ENCODE data around the gene CNTN4. TPM values are rescaled to one million over a fixed set of nuclear protein-coding genes. Genes with fewer than 3 reads are reported as not detected.

The CNTN4 gene
- total and polyA plus RNA-seq, 2 of the 8 experiments (the other 6 are each of a cell fraction or from before 2014, with no cell fraction given): 0.41 to 2.2 TPM

- no peaks in the 10 kb centered on the region for H3K23me2 ChIP-seq (ENCODE audit: low read depth, low read length)
- H4K5ac ChIP-seq (ENCODE audit: insufficient read length, low read depth, low read length): no peak overlapping the region
- no peak for FAIRE-seq
- no peaks in the 10 kb centered on the region for H3K27me3 ChIP-seq (replicated peaks in 1 of 4; ENCODE audit: control insufficient read depth in 3 of 4, extremely low read depth in 1 of 4, insufficient read depth in 3 of 4, low read length in 3 of 4)
- no peak overlapping the region for H2BK5ac ChIP-seq (ENCODE audit: low read depth, low read length)
- H4K8ac ChIP-seq (ENCODE audit: extremely low read depth, insufficient read depth, low read length): no peak overlapping the region
- H3K79me1 ChIP-seq (ENCODE audit: low read depth, low read length): no peaks in the 10 kb centered on the region
- no peak overlapping the region for H2BK120ac ChIP-seq (replicated peaks; ENCODE audit: low read depth, low read length)
- no peak overlapping the region for H3K18ac ChIP-seq (ENCODE audit: extremely low read depth, low read length)
- H3K27ac ChIP-seq (ENCODE audit: low read depth, low read length): no peak overlapping the region
- no peak overlapping the region for H2AFZ ChIP-seq (ENCODE audit: low read length)
- H3K9me3 ChIP-seq (ENCODE audit: insufficient read depth in 2 of 2, low read depth in 1 of 2, low read length in 1 of 2): no peaks in the 10 kb centered on the region
- no peak overlapping the region for H2BK15ac ChIP-seq (ENCODE audit: low read length)
- POLR2A ChIA-PET (ENCODE audit: partially characterized antibody): interaction anchor here (0.6 kb wide), 1 partner anchor 1167 kb away, joined by 4 read pairs; no protein-coding TSS in a partner anchor
- H4K20me1 ChIP-seq (replicated peaks in 1 of 2; ENCODE audit: control insufficient read depth in 1 of 2, insufficient read depth in 2 of 2, low read length in 2 of 2): no peaks in the 10 kb centered on the region
- no peaks in the 10 kb centered on the region for H3K79me2 ChIP-seq (ENCODE audit: control insufficient read depth in 1 of 2, insufficient read depth in 2 of 2, low read length in 2 of 2)
- no peak overlapping the region for H3K4me3 ChIP-seq (ENCODE audit: extremely low read depth in 1 of 4, insufficient read depth in 2 of 4, low read depth in 3 of 4, low read length in 4 of 4)
- H3K14ac ChIP-seq (ENCODE audit: insufficient read length): no peak overlapping the region
- no peak overlapping the region for H2BK12ac ChIP-seq (ENCODE audit: low read depth, low read length)
- DNase-seq (ENCODE audit: low read depth in 1 of 2, low spot score in 2 of 2): no peak
- H3K4ac ChIP-seq (replicated peaks; ENCODE audit: insufficient read length, low read depth, low read length): no peak overlapping the region
- H3K4me2 ChIP-seq (ENCODE audit: insufficient read depth in 1 of 2, low read depth in 2 of 2, low read length in 2 of 2): no peak overlapping the region
- no peak for TF ChIP-seq RAD21 (IDR thresholded peaks at IDR 0.05 in 1 of 2, conservative IDR thresholded peaks at IDR 0.05 in 1 of 2; ENCODE audit: low read depth in 2 of 2, low read length in 2 of 2)
- TF ChIP-seq CHD1 (IDR thresholded peaks at IDR 0.05; ENCODE audit: low read depth, low read length): no peak
- TF ChIP-seq TAF1 (IDR thresholded peaks at IDR 0.05; ENCODE audit: low read depth, low read length): no peak
- no peak for TF ChIP-seq USF2 (IDR thresholded peaks at IDR 0.05; ENCODE audit: low read length)
- no peak for TF ChIP-seq CEBPB (IDR thresholded peaks at IDR 0.05; ENCODE audit: low read depth, low read length)
- TF ChIP-seq SP2 (IDR thresholded peaks at IDR 0.05; ENCODE audit: low read length): no peak
- TF ChIP-seq POLR2AphosphoS5 (IDR thresholded peaks at IDR 0.05; ENCODE audit: low read depth, low read length): no peak
- TF ChIP-seq EZH2 (IDR thresholded peaks at IDR 0.05; ENCODE audit: low read depth, low read length, severe bottlenecking): no peak
- no peak for TF ChIP-seq JUND (IDR thresholded peaks at IDR 0.05; ENCODE audit: low read length)
- no peak for TF ChIP-seq YY1 (IDR thresholded peaks at IDR 0.05; ENCODE audit: low read depth, low read length)
- no peak for TF ChIP-seq TCF12 (IDR thresholded peaks at IDR 0.05; ENCODE audit: low read depth, low read length)
- no peak for TF ChIP-seq KDM5A (IDR thresholded peaks at IDR 0.05; ENCODE audit: low read length)
- peaks cover 0 to 2% (median 0%) of the 10 kb centered on the region in 4 experiments; a peak in 2 of 7 replicates for H3K4me1 ChIP-seq (replicated peaks in 1 of 4; ENCODE audit: control insufficient read depth in 3 of 4, insufficient read depth in 4 of 4, low read length in 3 of 4)
- no peak overlapping the region for H3K9ac ChIP-seq (replicated peaks in 1 of 4; ENCODE audit: extremely low read depth in 1 of 4, low read depth in 3 of 4, low read length in 3 of 4)
- no peak overlapping the region for H2AK5ac ChIP-seq (ENCODE audit: low read depth, low read length)
- no peak overlapping the region for H4K91ac ChIP-seq (replicated peaks; ENCODE audit: insufficient read length, low read length)
- CTCF ChIA-PET (ENCODE audit: partially characterized antibody): interaction anchor here (0.8 to 1.2 kb wide), 2 partner anchors 64 to 220 kb away, joined by 3 to 4 read pairs; no protein-coding TSS in a partner anchor
- no peaks in the 10 kb centered on the region for H3K36me3 ChIP-seq (ENCODE audit: control insufficient read depth in 2 of 4, insufficient read depth in 4 of 4, low read length in 3 of 4)
- 90% methylated on average over 5 of the region's 5 CpGs; no CpG with 5 or more reads in 1 of the 2 experiments for WGBS, 2 experiments (ENCODE audit: extremely low coverage in 1 of 2, insufficient coverage in 1 of 2, insufficient read length in 1 of 2, insufficient replicate concordance in 2 of 2, low coverage in 1 of 2, low lambda C conversion rate in 2 of 2, missing lambda C conversion rate in 1 of 2)
- no peak overlapping the region for H2BK20ac ChIP-seq (ENCODE audit: low read length)
- H3K56ac ChIP-seq (replicated peaks; ENCODE audit: insufficient read length, low read depth, low read length): no peak overlapping the region
- H3K23ac ChIP-seq (ENCODE audit: insufficient read length): no peak overlapping the region
These were observed 886.8 kb downstream of the CNTN4 start for GRCh38 chr3:2985479-2985878.
